ENCODE measurements around the gene NMNAT3. TPM values are rescaled to one million over a fixed set of nuclear protein-coding genes. Genes with fewer than 3 reads are reported as not detected.

NMNAT3 gene
- total and polyA plus RNA-seq, 4 donors = 1.9 to 19.7 (median 2.9) TPM

DNA sequence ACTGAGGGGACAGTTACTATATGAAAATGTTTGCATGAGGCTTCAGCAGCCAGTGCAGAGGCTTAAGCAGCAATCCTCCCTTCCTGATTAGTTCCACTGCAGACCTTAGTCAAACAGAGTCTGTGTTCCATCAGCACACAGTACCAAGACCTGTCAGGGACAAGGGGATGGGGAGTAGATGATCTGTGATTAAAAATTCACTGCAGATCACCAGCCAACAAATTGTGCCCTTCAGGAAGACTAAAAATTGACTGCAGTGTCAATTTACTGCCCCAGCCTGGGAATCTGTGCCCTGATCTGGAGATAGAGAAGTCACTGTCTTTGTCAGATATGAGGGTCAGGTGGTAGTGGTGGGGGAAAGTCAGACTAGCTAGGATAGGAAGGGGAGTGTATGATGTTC lies 13.8 kb upstream of the NMNAT3 start:
- no peak for DNase-seq (ENCODE audit: low spot score)
- no peak overlapping the region for H3K27ac ChIP-seq (ENCODE audit: low read depth in 1 of 2, low read length in 2 of 2)
- no peak overlapping the region for H3K4me3 ChIP-seq (ENCODE audit: low read depth in 1 of 3, low read length in 3 of 3)
- no peaks in the 10 kb centered on the region for H3K27me3 ChIP-seq (ENCODE audit: control insufficient read depth in 4 of 4, insufficient read depth in 4 of 4, low read length in 3 of 4)
- no peaks in the 10 kb centered on the region for H3K4me1 ChIP-seq (ENCODE audit: control insufficient read depth in 4 of 4, insufficient read depth in 4 of 4, low read length in 3 of 4)
- no peaks in the 10 kb centered on the region for H3K9me3 ChIP-seq (ENCODE audit: control insufficient read depth in 4 of 4, low read length in 3 of 4)
- H3K9ac ChIP-seq (ENCODE audit: low read depth in 1 of 2, low read length in 2 of 2) = no peak overlapping the region
- no peaks in the 10 kb centered on the region for H3K36me3 ChIP-seq (ENCODE audit: control insufficient read depth in 4 of 4, insufficient read depth in 3 of 4, low read depth in 1 of 4, low read length in 3 of 4)
- no peak for TF ChIP-seq GABPA (IDR thresholded peaks at IDR 0.05 in 1 of 2, conservative IDR thresholded peaks at IDR 0.05 in 1 of 2)
- TF ChIP-seq YY1 (IDR thresholded peaks at IDR 0.05) = no peak
- no peak for TF ChIP-seq SP1 (IDR thresholded peaks at IDR 0.05)
- no peak for TF ChIP-seq FOXA1 (IDR thresholded peaks at IDR 0.05)
- no peak for TF ChIP-seq HNF4G (IDR thresholded peaks at IDR 0.05)
- TF ChIP-seq TAF1 (conservative IDR thresholded peaks at IDR 0.05) = no peak
- TF ChIP-seq REST (IDR thresholded peaks at IDR 0.05) = no peak
- no peak for TF ChIP-seq EGR1 (IDR thresholded peaks at IDR 0.05; ENCODE audit: low read depth in 2 of 2)
- no peak for TF ChIP-seq FOXA2 (IDR thresholded peaks at IDR 0.05)

DNA sequence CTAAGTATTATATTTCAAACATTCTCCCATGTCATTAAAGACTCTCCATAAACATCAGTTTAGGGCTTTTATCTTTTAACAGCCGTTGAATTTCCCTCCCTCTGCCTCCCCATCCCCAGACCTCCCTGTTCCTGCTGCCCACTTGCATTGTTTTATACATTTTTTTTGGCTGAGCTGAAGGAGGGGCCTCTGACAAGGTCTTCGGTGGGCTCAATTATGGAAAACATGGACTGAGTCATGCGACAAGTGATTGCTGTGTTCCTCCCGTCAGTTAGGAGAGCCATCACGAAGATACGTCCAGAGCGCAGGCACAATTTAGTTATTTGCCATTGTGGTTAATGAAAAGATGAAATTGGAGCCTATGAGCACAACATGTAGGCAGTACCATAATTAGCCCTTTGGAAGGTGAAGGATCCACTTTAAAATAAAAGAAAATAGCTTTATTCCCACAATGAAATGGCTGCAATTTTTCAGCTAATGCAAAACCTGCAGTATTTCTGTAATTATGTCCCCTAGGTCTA lies 12.0 kb upstream of the NMNAT3 start:
- DNase-seq (ENCODE audit: low spot score) = no peak
- TF ChIP-seq GABPA (IDR thresholded peaks at IDR 0.05 in 1 of 2, conservative IDR thresholded peaks at IDR 0.05 in 1 of 2) (no peak), CTCF (IDR thresholded peaks at IDR 0.05; ENCODE audit: low read depth, low read length, missing input control) (no peak), HNF4G (IDR thresholded peaks at IDR 0.05) (no peak), REST (IDR thresholded peaks at IDR 0.05) (no peak), RAD21 (IDR thresholded peaks at IDR 0.05) (no peak), FOXA2 (IDR thresholded peaks at IDR 0.05) (no peak)
- TF ChIP-seq, protein P1, sequence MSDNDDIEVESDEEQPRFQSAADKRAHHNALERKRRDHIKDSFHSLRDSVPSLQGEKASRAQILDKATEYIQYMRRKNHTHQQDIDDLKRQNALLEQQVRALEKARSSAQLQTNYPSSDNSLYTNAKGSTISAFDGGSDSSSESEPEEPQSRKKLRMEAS (IDR thresholded peaks at IDR 0.05) = no peak
- TF ChIP-seq, protein P2, sequence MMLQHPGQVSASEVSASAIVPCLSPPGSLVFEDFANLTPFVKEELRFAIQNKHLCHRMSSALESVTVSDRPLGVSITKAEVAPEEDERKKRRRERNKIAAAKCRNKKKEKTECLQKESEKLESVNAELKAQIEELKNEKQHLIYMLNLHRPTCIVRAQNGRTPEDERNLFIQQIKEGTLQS (IDR thresholded peaks at IDR 0.05) = no peak
- WGBS = 83% methylated on average over 7 of the region's 7 CpGs

More for the DNA sequence above, 12.0 kb upstream of the NMNAT3 start:
- Histone ChIP-seq H3K36me3 (ENCODE audit: control insufficient read depth in 4 of 4, insufficient read depth in 3 of 4, low read depth in 1 of 4, low read length in 3 of 4) (no peaks in the 10 kb centered on the region), H3K4me3 (ENCODE audit: low read depth in 1 of 3, low read length in 3 of 3) (no peak overlapping the region), H3K27me3 (ENCODE audit: control insufficient read depth in 4 of 4, insufficient read depth in 4 of 4, low read length in 3 of 4) (no peaks in the 10 kb centered on the region), H3K27ac (ENCODE audit: low read depth in 1 of 2, low read length in 2 of 2) (no peak overlapping the region), H3K4me1 (ENCODE audit: control insufficient read depth in 4 of 4, insufficient read depth in 4 of 4, low read length in 3 of 4) (no peaks in the 10 kb centered on the region), H3K9me3 (ENCODE audit: control insufficient read depth in 4 of 4, low read length in 3 of 4) (no peaks in the 10 kb centered on the region), H3K9ac (ENCODE audit: low read depth in 1 of 2, low read length in 2 of 2) (no peak overlapping the region)
